Frontal cortex (tissue), 4 donors: ENCODE measurements around the gene SALL3. TPM values are rescaled to one million over a fixed set of nuclear protein-coding genes. Genes with fewer than 3 reads are reported as not detected.

Experiments
- DNase-seq, 2 donors: peaks; one replicate each; pipeline ENCODE4 v3.0.0; 2012; ENCODE audit warnings: low spot score in 2 of 2
- FAIRE-seq: peaks from 2 replicates; lab custom pipeline; 2012; peaks lifted over from hg19 to GRCh38; lab: Jason Lieb, UNC
- total RNA-seq: library from RNA; depleted of rRNA; stranded (reverse); fragments of >200 nt; gene quantifications from one replicate; pipeline ENCODE4 v1.2.3, GENCODE V29; 2014
- donor health status: control.
- donor health status: control.
- donor health status: control.

Gene SALL3
- total RNA-seq, 1 donor from 2014 or later, result 5.3 TPM

GRCh38 chr18:78978349-78979055 is 1.1 kb upstream of the SALL3 start:
- peak in 1 of 2 donors; percentile 60 for DNase-seq
- FAIRE-seq, result no peak

DNA sequence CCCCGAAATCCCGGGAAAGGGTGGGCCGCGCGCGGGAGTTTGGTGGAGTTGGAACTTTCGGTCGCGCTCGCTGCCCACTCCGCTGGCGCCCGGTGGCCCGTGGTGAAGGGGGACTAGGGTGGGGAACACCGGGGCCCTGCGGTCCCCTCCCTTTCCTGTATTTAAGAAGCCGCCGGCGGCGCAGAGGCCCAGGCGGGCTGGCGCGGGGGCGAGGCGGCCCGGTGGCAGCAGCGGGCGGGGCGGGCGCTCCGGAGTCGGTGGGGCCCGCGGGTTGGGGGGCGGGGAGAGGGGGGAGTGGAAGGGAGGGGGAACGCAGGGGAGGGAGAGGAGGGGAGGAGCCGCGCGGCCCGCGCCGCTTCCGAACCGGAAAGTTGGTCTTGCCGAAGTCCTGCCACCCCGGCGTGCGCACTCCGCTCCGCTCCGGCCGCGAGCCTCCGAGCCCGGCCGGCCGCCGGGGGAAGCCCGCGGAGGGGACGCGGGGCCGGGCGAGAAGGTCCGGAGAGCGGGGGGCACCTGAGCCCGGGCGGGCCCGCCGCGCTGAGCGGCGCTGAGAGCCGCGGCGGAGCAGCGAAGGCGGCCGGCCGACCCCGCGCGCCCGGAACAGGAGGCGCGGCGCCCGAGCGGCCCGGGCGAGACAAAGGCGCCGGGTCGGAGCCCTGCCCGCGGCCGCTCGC is 425 bp upstream of the SALL3 start:
- FAIRE-seq, result no peak
- peak in 1 of 2 donors; percentile 69 for DNase-seq

GRCh38 chr18:78980279-78980771 is 707 bp downstream of the SALL3 start:
- FAIRE-seq (no peak), DNase-seq (no peak)

DNA sequence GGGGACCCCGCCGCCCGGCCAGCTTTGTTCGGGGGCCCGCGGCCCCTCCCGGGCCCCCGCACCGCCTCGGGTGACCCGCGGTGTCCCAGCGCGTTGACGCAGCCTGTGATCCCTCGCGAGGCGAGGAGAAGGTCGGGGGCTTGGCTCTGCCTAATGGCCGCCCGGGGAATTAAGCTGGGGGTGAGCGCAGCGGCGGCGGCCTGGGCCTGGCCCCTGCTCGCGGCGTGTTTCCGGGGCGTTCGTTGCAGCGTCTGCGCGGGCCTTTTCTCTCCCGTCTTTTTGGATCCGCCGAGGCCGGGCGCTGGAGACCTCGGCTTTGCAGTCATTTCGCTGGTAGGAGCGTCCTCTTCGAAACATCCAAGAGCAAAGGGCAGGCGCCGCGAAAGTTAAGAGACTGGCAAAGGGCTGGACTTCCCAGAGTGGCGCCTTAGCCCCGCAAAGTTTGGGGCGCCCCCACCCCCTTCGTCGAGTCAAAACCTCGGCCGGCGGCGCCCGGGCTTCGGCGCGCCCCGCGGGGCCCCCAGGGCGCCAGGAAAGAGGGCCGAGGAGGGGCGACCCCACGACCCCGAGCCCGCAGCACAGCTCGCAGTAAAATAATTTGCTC is 1.3 kb downstream of the SALL3 start:
- DNase-seq, result peak in 1 of 2 donors; percentile 43
- no peak for FAIRE-seq

DNA sequence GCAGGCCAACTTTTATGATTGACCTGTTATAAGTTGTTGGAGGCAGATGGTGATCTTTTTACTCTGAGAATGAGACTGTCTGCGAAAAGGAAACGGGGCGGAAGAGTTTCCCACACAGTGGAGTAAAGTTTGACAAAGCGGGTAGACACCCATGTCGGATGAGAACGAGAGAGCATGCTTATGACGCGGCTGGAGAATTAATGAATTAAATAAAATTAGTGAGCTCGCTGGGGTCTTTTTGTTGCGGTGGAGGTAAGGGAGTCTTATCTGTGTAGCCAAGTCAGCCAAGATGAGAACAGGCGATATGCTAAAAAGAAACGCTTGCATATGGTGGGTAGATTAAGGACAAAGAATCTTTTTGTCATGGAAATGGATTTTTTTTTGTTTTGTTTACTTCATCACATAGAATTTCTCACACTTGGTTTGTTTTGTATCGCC is 1.8 kb downstream of the SALL3 start:
- DNase-seq (no peak), FAIRE-seq (no peak)

DNA sequence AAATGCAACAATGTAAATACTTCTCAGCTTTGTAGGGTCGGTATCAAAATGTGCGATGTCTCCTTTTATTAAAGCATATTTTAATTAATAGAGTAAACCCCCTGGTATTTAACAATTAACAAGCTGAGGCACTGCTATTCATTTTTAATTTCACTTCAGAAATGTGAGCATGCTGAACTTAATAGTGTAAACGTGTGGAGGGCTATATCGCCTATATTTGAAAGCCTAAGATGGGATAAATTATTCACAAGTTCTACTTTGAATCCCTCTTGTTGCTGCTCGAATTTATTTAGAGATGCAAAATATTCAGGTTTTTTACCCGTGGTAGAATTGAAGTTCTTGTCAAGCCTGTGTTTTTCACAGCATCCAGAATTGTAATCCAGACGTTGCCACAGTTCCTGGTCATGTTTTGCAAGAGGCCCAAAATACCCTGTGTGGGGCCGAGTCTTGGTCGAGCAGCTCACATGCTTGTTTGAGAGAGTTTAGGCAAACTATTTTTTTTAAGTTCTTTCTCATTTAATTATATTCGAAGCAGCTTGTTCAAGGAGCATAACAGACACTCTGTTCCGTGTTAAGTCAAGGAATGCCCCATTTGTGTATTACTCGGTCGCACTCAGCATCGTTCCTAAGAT is 2.5 kb downstream of the SALL3 start:
- FAIRE-seq (no peak), DNase-seq (no peak)

- no peak for DNase-seq
- no peak for FAIRE-seq
Measured at GRCh38 chr18:78983512-78983911, 3.9 kb downstream of the SALL3 start.

GRCh38 chr18:78984941-78985784 is 5.5 kb downstream of the SALL3 start:
- DNase-seq, result no peak

DNA sequence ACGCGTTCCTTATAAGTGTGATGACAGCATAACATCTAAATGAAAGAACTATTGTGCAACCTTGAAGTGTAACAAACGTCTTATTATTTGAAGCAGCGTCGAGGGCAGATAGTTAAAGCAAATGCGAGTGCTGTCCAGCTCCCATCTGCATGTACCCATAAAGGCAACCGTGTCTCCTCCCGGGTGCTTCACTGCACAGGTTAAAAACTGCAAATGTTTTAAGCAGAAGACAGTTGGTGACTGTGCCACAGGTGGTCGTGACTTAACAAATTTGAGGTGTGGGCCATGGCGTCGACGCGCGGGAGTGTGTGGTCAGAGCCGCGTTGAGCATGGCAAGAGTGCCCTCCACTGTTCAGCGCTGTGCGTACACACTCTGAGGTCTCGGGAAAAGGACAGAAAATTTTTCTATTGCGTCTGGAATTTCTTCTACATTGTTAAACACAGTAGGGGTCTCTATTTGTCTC is 6.4 kb downstream of the SALL3 start:
- no peak for DNase-seq
- FAIRE-seq, result no peak

More at GRCh38 chr18:78984941-78985784, 5.5 kb downstream of the SALL3 start:
- no peak for FAIRE-seq

DNA sequence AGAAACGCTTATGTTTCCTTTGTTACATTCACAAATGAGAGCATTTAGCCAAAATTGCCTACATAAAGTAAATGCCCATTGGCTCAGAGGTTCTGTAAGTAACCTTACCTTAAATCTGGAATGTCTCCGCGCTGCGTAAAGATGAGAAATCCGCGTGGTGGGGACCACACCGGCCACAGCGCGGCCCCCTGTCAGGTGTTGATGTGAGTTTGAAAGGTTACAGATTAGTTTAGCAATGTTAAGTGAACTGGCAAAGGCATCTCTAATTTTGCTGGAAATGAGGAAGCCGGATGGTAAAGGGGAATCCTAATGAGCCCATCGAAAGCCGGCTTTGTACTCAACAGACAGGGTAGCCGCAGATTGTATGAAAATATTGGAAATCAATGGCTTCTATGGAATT is 11.8 kb downstream of the SALL3 start:
- DNase-seq, result no peak
- FAIRE-seq, result no peak

DNA sequence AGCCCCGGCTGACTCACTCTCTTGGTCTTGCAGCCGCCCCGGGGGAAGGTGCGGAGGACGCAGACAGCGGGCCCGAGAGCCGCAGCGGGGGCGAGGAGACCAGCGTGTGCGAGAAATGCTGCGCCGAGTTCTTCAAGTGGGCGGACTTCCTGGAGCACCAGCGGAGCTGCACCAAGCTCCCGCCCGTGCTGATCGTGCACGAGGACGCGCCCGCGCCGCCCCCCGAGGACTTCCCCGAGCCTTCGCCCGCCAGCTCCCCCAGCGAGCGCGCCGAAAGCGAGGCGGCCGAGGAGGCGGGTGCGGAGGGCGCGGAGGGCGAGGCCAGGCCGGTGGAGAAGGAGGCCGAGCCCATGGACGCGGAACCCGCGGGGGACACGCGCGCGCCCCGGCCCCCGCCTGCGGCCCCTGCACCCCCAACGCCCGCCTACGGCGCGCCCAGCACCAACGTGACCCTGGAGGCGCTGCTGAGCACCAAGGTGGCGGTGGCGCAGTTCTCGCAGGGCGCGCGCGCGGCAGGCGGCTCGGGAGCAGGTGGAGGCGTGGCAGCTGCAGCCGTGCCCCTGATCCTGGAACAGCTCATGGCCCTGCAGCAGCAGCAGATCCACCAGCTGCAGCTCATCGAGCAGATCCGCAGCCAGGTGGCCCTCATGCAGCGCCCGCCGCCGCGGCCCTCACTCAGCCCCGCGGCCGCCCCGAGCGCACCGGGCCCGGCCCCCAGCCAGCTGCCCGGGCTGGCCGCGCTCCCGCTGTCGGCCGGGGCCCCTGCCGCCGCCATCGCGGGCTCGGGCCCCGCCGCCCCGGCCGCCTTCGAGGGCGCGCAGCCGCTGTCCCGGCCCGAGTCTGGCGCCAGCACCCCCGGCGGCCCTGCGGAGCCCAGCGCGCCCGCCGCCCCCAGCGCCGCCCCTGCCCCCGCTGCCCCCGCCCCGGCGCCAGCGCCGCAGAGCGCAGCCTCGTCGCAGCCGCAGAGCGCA is 12.7 kb downstream of the SALL3 start:
- no peak for DNase-seq
- FAIRE-seq, result no peak

- no peak for DNase-seq
- no peak for FAIRE-seq
Measured at GRCh38 chr18:78993014-78993926, 13.7 kb downstream of the SALL3 start.

GRCh38 chr18:78994000-78994399 is 14.4 kb downstream of the SALL3 start:
- DNase-seq, result no peak
- FAIRE-seq, result no peak

GRCh38 chr18:78994531-78994930 is 14.9 kb downstream of the SALL3 start:
- FAIRE-seq, result no peak

GRCh38 chr18:78994977-78995582 is 15.5 kb downstream of the SALL3 start:
- FAIRE-seq (no peak), DNase-seq (no peak)

More at GRCh38 chr18:78994531-78994930, 14.9 kb downstream of the SALL3 start:
- DNase-seq, result no peak

DNA sequence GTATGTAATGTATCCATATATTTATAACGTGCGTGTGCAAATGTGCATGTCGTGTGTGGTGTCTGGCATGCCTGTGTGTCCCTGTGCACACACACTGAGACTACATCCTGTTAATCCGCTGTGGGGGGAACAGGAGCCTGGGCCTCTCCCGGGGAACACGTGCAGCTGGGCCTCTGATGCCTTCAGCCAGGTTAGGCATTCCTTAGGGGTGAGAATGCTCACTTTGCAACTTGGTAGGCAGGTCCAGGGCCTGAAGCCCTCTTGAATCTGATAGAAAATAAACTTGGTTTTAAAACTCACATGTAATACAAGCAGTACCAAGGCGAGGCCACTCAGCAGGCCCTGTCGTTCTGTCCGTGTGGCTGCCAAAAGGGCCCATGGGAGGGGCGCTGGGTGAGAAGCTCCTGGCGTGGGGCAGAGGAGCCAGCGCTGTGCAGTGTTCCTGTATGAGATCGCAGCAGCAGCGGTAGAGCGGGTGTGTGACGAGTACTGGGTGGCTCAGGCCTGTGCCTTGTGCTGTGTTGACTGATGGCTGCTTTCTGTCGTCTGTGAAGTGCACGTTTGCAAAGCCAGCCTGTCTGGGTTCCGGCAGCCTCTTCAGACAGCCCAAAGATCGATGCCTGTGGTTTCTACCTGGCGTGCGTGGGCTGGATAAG is 16.2 kb downstream of the SALL3 start:
- DNase-seq (no peak), FAIRE-seq (no peak)
